ENCODE measurements around the gene TXLNG.
"Not testable (repeated sequence)": the region's sequence is repeated elsewhere in the genome, so short reads cannot be mapped to it uniquely, and the experiment has no call there.

The TXLNG gene

GRCh38 chrX:16839219-16839851 is 53.1 kb downstream of the TXLNG start:
- DNase-seq (ENCODE audit: low spot score), result no peak

- DNase-seq (ENCODE audit: low spot score), result no peak
Observed at GRCh38 chrX:16839852-16840460, 53.7 kb downstream of the TXLNG start.

- no peak for DNase-seq (ENCODE audit: low spot score)
Observed at GRCh38 chrX:16842684-16843083, 56.4 kb downstream of the TXLNG start.

DNA sequence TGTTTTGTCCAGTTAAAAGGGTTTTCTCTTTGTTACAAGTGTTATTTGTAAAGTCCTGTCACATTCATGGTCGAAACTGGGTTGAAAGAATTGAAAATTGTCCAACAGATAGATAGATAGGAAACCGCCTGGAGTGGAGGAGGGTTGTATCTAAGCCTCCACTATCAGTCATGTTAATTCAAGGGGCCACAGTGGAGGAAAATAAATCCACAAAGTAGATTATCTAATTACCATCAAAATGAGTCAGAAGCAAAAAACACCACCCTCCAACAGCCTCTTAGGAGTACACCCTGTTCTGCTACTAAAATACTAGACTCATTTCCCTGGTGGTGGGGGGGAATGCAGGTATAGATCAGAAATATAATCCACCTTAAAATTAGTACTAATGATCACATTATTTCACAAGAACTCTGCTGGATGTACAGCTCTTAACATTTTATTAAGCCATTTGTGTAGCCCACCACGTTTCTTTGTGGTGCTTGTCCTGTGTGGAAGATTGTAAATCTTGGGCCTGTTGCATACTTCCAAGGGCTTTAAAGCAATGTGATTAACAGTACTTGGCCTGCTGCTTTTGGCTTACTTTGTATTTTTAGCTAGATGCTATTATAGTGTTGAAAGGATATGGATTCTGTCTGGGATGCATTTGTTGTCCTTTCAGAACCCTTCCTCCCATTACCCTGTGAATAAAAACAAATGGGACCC is 57.1 kb downstream of the TXLNG start:
- no peak for DNase-seq (ENCODE audit: low spot score)

DNA sequence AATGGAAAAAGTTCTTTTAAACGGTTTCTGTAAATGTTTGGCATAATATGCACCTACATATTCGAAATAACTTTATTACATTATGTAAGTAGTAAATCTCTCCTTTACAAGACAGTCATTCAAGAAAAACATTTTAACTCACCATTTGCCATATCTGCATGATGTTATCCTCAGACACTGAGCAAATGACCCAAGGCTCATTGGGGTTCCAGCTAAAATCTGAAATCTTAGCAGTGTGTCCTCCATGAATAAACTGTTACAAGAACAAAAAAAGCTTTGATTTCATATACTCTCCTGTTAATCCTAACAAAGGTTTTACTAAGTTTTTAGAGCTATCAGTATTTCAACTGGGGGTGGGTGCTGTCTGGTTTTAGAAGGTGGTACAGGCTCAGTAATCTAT is 59.4 kb downstream of the TXLNG start:
- no peak for DNase-seq (ENCODE audit: low spot score)

DNA sequence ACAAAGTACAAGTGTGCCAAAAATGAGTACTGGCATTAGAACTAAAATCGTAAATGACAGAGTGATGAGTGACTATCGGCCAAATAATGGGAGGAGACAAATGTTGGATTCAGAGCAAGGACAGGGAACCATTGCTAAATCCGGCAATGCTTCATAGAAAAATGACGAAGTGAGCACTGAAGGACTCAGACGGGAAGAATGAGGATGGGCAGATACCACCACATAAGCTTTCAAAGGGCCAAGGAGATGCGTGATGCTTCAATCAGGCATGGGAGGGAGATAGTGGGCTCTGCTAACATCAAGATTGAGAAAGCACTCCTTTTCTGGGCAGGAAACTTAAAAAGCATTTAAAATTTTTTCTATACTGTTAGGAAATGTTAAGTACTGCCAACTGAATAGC is 62.3 kb downstream of the TXLNG start:
- DNase-seq (ENCODE audit: low spot score), result no peak

GRCh38 chrX:16851421-16851820 is 65.2 kb downstream of the TXLNG start:
- no peak for DNase-seq (ENCODE audit: low spot score)

DNA sequence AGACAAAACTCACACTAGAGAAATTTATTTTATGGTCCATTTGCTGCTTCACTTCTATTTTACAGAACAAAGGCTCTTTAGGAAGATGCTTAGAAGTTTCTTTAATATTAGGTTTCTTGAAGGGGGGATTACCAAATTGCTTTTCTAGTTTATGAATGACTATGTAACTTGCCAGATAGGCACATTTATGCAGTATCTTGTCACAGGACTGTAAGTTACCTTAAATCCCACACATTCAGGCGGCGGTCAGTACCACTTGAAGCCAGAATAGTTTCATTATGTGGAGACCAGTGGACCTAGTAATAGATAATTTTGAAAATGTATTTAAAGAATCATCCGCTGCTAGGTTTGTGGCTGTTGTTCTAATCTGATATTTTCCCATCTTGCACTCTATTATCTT is 65.6 kb downstream of the TXLNG start:
- DNase-seq (ENCODE audit: low spot score), result no peak

DNA sequence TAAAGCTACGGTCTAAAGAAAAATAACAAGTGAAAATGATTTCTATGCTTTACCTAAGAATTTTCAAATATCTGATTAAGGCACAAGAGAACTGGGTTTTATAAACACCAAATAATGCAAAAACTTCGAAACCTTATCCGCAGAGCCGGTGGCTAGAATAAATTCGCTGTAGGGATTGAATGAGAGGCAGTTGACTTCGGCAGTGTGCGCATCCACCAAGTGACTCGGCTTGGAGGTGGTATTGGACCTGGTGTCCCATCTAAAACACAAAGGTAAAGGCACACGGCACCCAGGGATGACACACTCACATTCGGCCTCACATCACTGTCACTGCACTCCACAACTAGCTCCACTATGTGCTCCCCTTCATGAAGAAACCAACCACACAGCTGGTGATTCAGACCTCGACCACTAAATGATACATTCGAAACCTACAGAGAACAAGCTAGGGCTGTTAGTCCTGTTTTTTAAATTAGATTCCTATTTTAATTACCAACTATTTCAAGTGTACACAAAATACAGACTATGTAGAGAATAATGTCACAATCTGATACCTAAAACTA is 66.4 kb downstream of the TXLNG start:
- no peak for DNase-seq (ENCODE audit: low spot score)

DNA sequence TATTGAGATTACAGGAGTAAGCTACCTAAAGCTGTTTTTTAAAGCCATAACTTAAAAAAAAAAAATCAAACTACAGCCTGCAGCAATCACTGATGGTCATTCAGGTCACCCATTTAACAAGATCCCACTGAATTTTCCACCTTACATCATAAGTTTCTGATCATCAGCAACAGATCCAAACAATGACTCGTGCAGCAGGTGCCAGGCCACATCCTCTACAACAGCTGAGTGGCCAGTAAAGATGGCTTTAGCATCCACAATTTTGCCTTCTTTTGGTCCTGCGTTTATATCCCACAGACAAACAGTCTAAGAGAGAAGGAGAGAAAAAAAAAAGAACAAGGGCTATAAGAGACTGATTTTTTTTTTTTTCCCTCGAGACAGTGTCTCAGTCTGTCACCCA is 67.3 kb downstream of the TXLNG start:
- DNase-seq (ENCODE audit: low spot score), result no peak

- DNase-seq (ENCODE audit: low spot score), result no peak
Observed at GRCh38 chrX:16855363-16856075, 69.3 kb downstream of the TXLNG start.

DNA sequence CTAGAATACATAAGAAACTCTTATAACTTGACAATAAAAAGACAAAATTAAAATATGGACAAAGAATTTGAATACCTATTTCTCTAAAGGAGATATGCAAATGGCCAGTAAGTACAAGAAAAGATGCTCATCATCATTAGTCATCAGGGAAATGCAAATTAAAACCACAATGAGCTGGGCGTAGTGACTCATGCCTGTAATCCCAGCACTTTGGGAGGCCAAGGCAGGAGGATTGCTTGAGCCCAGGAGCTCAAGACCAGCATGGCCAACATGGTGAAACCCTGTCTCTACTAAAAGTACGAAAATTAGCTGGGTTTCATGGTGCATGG is 69.8 kb downstream of the TXLNG start:
- DNase-seq (ENCODE audit: low spot score), result not testable (repeated sequence)

DNA sequence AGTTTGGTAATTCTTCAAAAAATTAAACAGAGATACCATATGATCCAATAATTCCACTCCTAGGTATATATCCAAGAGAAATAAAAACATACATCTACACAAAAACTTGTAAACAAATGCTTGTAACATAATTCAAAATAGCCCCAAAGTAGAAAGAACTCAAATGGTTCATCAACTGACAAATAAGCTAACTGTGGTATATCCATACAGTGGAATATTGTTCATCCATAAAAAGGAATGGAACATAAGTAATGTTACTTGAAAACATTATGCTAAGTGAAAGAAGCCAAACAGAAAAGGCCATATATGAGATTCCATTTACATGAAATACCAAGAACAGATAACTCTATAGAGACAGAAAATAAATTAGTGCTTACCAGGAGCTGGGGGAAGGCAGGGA is 70.5 kb downstream of the TXLNG start:
- no peak for DNase-seq (ENCODE audit: low spot score)

GRCh38 chrX:16862829-16863228 is 76.6 kb downstream of the TXLNG start:
- no peak for DNase-seq (ENCODE audit: low spot score)

DNA sequence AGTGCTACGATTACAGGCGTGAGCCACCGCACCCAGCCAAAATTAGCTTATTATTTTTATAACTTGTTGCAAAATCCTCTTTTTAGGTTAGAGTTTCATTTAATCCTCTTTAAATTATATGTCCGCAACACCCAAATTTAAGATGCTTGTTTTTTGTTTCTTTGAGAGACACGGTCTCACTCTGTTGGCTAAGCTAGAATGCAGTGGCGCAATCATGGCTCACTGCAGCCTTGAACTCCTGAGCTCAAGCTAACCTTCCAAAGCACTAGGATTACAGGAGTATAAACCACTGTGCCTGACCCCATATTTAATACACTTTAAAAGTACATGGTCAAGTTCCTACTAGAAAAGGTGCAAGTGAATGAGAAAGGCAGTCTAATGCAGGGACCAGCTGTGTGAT is 81.7 kb downstream of the TXLNG start:
- DNase-seq (ENCODE audit: low spot score), result no peak

GRCh38 chrX:16868920-16869319 is 82.7 kb downstream of the TXLNG start:
- DNase-seq (ENCODE audit: low spot score), result no peak

GRCh38 chrX:16869393-16870094 is 83.3 kb downstream of the TXLNG start:
- peak; percentile 24 for DNase-seq (ENCODE audit: low spot score)

DNA sequence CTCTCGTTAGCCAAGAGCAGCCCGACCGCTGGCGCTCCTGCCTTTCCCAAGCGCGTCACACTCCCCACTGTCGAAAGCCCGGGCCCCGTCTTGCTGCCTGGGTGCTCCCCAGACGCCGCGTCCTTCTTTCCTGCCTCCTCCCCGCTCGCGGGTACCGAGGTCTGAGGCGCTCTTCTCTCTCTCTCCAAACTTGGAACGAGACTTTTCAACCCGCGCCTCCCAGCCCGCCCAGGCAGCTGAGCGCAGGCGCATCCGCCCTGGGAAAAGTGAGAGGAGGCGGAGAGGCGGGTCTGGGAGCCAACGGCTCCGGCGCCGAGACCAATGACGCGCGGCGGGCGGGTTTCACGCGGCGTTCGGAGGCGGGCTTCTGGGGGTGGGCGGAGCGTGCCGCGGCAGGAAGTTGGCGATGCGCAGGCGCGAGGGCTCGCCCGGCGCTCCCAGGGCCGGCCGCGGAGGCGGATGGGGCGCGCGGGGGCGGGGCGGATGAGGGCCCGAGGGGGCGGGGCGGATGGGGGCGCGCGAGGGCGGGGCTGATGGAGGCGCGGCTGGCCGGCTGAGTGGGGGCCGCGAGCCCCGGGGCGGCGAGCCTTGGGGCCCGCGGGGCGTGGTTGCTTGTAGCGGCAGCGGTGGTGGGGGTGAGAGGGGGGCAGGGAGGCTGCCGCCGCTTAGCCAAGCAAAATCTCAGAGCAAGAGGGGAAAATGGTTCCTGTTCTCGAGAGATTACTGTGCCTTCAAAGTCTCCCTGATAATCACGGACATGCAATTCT is 84.0 kb downstream of the TXLNG start, which contains the start of gene RBBP7:
Gene RBBP7, minus strand, starts transcription at position 268 of the 767 bp plus-strand sequence. CDS start 309 bp downstream, outside the sequence.
- peak; percentile 91 for DNase-seq (ENCODE audit: low spot score)

GRCh38 chrX:16870862-16871815 is 84.9 kb downstream of the TXLNG start:
- DNase-seq (ENCODE audit: low spot score), result no peak

DNA sequence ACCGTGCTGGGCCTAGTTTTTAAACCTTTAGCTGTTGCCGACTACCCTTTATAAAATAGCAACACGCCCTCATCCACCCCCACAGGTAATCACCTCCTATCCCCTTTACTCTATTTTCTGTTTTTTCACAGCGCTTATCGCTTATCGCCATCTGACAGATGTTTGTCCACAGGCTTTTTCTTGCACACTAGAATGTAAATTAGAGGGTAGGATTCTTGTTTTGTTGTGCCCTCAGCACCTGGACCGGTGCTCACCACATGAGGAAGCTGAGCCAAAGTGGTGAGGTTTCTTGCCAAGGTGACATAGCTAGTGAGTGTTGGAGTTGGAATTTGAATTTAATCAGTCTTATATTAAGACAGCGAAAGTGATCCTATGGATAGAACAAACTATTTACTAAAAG is 86.8 kb downstream of the TXLNG start:
- no peak for DNase-seq (ENCODE audit: low spot score)
